T-helper 1 cell treated with Interleukin-12 subunit alpha and Interleukin-12 subunit beta and Interleukin-4 antibody, amounts not matched to agents 30 μg/mL and 1 μg/mL, for 36 hours (primary cell): ENCODE results near the gene ME2.
"Not testable (repeated sequence)": the region's sequence is repeated elsewhere in the genome, so short reads cannot be mapped to it uniquely, and the experiment has no call there.

Experiments
- H3K27ac Mint-ChIP-seq: one replicate; pipeline ENCODE4 v1.8.0; 2021; ENCODE audit warnings: mild to moderate bottlenecking, mixed read lengths
- H3K27me3 Mint-ChIP-seq: one replicate; pipeline ENCODE4 v1.8.0; 2021; ENCODE audit warnings: low read depth, mixed read lengths
- H3K36me3 Mint-ChIP-seq: one replicate; pipeline ENCODE4 v1.8.0; 2021; ENCODE audit warnings: low read depth, mixed read lengths
- H3K4me1 Mint-ChIP-seq: one replicate; pipeline ENCODE4 v1.8.0; 2021; ENCODE audit warnings: low read depth, mixed read lengths
- H3K4me3 Mint-ChIP-seq: one replicate; pipeline ENCODE4 v1.8.0; 2021; ENCODE audit warnings: mild to moderate bottlenecking, moderate library complexity, mixed read lengths
- H3K9me3 Mint-ChIP-seq: one replicate; pipeline ENCODE4 v1.8.0; 2021; ENCODE audit warnings: mixed read lengths

ME2 gene

GRCh38 chr18:50878345-50879301 lies at the start of gene ME2:
TSS of gene ME2 (plus strand) at chr18:50879118. CDS start at chr18:50895821, 16,703 bp downstream.
- peak within 1 kb of the TSS; percentile 99 for H3K27ac Mint-ChIP-seq
- peaks cover 7% of the 10 kb centered on the region for H3K27me3 Mint-ChIP-seq
- H3K36me3 Mint-ChIP-seq: peaks cover 4% of the 10 kb centered on the region
- H3K9me3 Mint-ChIP-seq: no peaks in the 10 kb centered on the region
- peak within 1 kb of the TSS; percentile 97 for H3K4me3 Mint-ChIP-seq
- peaks cover 17% of the 10 kb centered on the region for H3K4me1 Mint-ChIP-seq

GRCh38 chr18:50829644-50830043 lies 49.3 kb upstream of the ME2 start:
- H3K9me3 Mint-ChIP-seq: no peaks in the 10 kb centered on the region
- no peaks in the 10 kb centered on the region for H3K4me1 Mint-ChIP-seq
- no peaks in the 10 kb centered on the region for H3K27me3 Mint-ChIP-seq
- H3K36me3 Mint-ChIP-seq: no peaks in the 10 kb centered on the region
- H3K27ac Mint-ChIP-seq: no peak overlapping the region
- no peak overlapping the region for H3K4me3 Mint-ChIP-seq

GRCh38 chr18:50830544-50830943 lies 48.4 kb upstream of the ME2 start:
- Mint-ChIP-seq H3K4me1 (no peaks in the 10 kb centered on the region), H3K4me3 (no peak overlapping the region), H3K36me3 (no peaks in the 10 kb centered on the region), H3K9me3 (no peaks in the 10 kb centered on the region), H3K27me3 (peaks cover 6% of the 10 kb centered on the region), H3K27ac (no peak overlapping the region)

- H3K4me3 Mint-ChIP-seq: no peak overlapping the region
- peaks cover 12% of the 10 kb centered on the region for H3K27me3 Mint-ChIP-seq
- H3K27ac Mint-ChIP-seq: no peak overlapping the region
- no peaks in the 10 kb centered on the region for H3K36me3 Mint-ChIP-seq
- H3K9me3 Mint-ChIP-seq: no peaks in the 10 kb centered on the region
- H3K4me1 Mint-ChIP-seq: peaks cover 2% of the 10 kb centered on the region
These were observed 46.2 kb upstream of the ME2 start for GRCh38 chr18:50832754-50833153.

GRCh38 chr18:50833496-50833895 lies 45.4 kb upstream of the ME2 start:
- H3K9me3 Mint-ChIP-seq, H3K4me3 Mint-ChIP-seq, H3K27ac Mint-ChIP-seq, H3K36me3 Mint-ChIP-seq, H3K4me1 Mint-ChIP-seq: not testable (repeated sequence)
- H3K27me3 Mint-ChIP-seq: peaks cover 12% of the 10 kb centered on the region

GRCh38 chr18:50836521-50836957 lies 42.4 kb upstream of the ME2 start:
- H3K4me3 Mint-ChIP-seq: no peak overlapping the region
- H3K36me3 Mint-ChIP-seq: no peaks in the 10 kb centered on the region
- no peaks in the 10 kb centered on the region for H3K9me3 Mint-ChIP-seq
- H3K27ac Mint-ChIP-seq: no peak overlapping the region
- H3K27me3 Mint-ChIP-seq: peaks cover 21% of the 10 kb centered on the region
- H3K4me1 Mint-ChIP-seq: peaks cover 2% of the 10 kb centered on the region

- H3K36me3 Mint-ChIP-seq: no peaks in the 10 kb centered on the region
- no peak overlapping the region for H3K4me3 Mint-ChIP-seq
- peaks cover 2% of the 10 kb centered on the region for H3K4me1 Mint-ChIP-seq
- H3K9me3 Mint-ChIP-seq: no peaks in the 10 kb centered on the region
- no peak overlapping the region for H3K27ac Mint-ChIP-seq
- peaks cover 21% of the 10 kb centered on the region for H3K27me3 Mint-ChIP-seq
These were observed 39.6 kb upstream of the ME2 start for GRCh38 chr18:50839341-50839740.

GRCh38 chr18:50839996-50840395 lies 38.9 kb upstream of the ME2 start:
- peaks cover 2% of the 10 kb centered on the region for H3K4me1 Mint-ChIP-seq
- H3K4me3 Mint-ChIP-seq: no peak overlapping the region
- H3K27ac Mint-ChIP-seq: no peak overlapping the region
- peaks cover 20% of the 10 kb centered on the region for H3K27me3 Mint-ChIP-seq
- no peaks in the 10 kb centered on the region for H3K36me3 Mint-ChIP-seq
- no peaks in the 10 kb centered on the region for H3K9me3 Mint-ChIP-seq

- no peaks in the 10 kb centered on the region for H3K36me3 Mint-ChIP-seq
- H3K27ac Mint-ChIP-seq: no peak overlapping the region
- no peaks in the 10 kb centered on the region for H3K4me1 Mint-ChIP-seq
- no peaks in the 10 kb centered on the region for H3K9me3 Mint-ChIP-seq
- peaks cover 13% of the 10 kb centered on the region for H3K27me3 Mint-ChIP-seq
- H3K4me3 Mint-ChIP-seq: no peak overlapping the region
These were observed 36.1 kb upstream of the ME2 start for GRCh38 chr18:50842846-50843245.

- Mint-ChIP-seq H3K27me3 (peaks cover 13% of the 10 kb centered on the region), H3K4me1 (no peaks in the 10 kb centered on the region), H3K27ac (no peak overlapping the region), H3K4me3 (no peak overlapping the region), H3K9me3 (no peaks in the 10 kb centered on the region), H3K36me3 (no peaks in the 10 kb centered on the region)
These were observed 34.4 kb upstream of the ME2 start for GRCh38 chr18:50844554-50844953.

GRCh38 chr18:50844960-50845359 lies 34.0 kb upstream of the ME2 start:
- no peak overlapping the region for H3K4me3 Mint-ChIP-seq
- H3K9me3 Mint-ChIP-seq: no peaks in the 10 kb centered on the region
- H3K4me1 Mint-ChIP-seq: no peaks in the 10 kb centered on the region
- peaks cover 12% of the 10 kb centered on the region for H3K27me3 Mint-ChIP-seq
- no peak overlapping the region for H3K27ac Mint-ChIP-seq
- no peaks in the 10 kb centered on the region for H3K36me3 Mint-ChIP-seq

- H3K27ac Mint-ChIP-seq: no peak overlapping the region
- no peak overlapping the region for H3K4me3 Mint-ChIP-seq
- H3K9me3 Mint-ChIP-seq: no peaks in the 10 kb centered on the region
- H3K4me1 Mint-ChIP-seq: no peaks in the 10 kb centered on the region
- no peaks in the 10 kb centered on the region for H3K36me3 Mint-ChIP-seq
- H3K27me3 Mint-ChIP-seq: peaks cover 4% of the 10 kb centered on the region
These were observed 31.7 kb upstream of the ME2 start for GRCh38 chr18:50847192-50847591.

GRCh38 chr18:50848061-50848551 lies 30.8 kb upstream of the ME2 start:
- H3K4me3 Mint-ChIP-seq: no peak overlapping the region
- no peaks in the 10 kb centered on the region for H3K36me3 Mint-ChIP-seq
- H3K27me3 Mint-ChIP-seq: peaks cover 4% of the 10 kb centered on the region
- H3K9me3 Mint-ChIP-seq: no peaks in the 10 kb centered on the region
- no peaks in the 10 kb centered on the region for H3K4me1 Mint-ChIP-seq
- H3K27ac Mint-ChIP-seq: no peak overlapping the region

- Mint-ChIP-seq H3K4me3 (no peak overlapping the region), H3K9me3 (peaks cover 4% of the 10 kb centered on the region), H3K4me1 (no peaks in the 10 kb centered on the region), H3K27me3 (peaks cover 7% of the 10 kb centered on the region), H3K27ac (no peak overlapping the region), H3K36me3 (no peaks in the 10 kb centered on the region)
These were observed 29.9 kb upstream of the ME2 start for GRCh38 chr18:50848991-50849390.

- Mint-ChIP-seq H3K27me3 (peaks cover 12% of the 10 kb centered on the region), H3K36me3 (no peaks in the 10 kb centered on the region), H3K4me3 (no peak overlapping the region), H3K4me1 (no peaks in the 10 kb centered on the region), H3K27ac (no peak overlapping the region), H3K9me3 (peaks cover 4% of the 10 kb centered on the region)
These were observed 29.5 kb upstream of the ME2 start for GRCh38 chr18:50849419-50849821.
